ENCODE results near the gene IGSF11. TPM values are rescaled to one million over a fixed set of nuclear protein-coding genes. Genes with fewer than 3 reads are reported as not detected.
"Not testable (repeated sequence)": the region's sequence is repeated elsewhere in the genome, so short reads cannot be mapped to it uniquely, and the experiment has no call there.

IGSF11 gene
- total RNA-seq, 1 donor from 2014 or later: 8.2 TPM

DNA sequence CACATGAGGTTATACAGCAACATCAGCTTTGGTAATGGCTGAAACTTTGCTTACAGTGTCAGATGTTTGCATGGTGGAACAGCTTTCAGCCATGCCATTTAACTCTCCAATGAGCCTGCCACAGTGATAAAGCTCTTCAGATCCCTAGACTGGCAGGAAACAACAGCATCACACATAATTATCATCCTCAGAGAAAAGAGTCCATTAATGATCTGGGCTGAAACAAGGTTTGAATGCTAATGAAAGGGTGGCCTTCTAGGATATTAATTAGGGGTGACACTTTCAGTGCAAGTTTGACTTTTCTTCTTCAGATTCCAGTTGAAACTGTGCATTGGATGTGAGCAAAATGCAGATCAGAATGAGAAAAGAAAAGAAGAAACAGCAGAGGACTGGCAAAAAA is 166.6 kb downstream of the IGSF11 start:
- TF ChIP-seq, protein P1, sequence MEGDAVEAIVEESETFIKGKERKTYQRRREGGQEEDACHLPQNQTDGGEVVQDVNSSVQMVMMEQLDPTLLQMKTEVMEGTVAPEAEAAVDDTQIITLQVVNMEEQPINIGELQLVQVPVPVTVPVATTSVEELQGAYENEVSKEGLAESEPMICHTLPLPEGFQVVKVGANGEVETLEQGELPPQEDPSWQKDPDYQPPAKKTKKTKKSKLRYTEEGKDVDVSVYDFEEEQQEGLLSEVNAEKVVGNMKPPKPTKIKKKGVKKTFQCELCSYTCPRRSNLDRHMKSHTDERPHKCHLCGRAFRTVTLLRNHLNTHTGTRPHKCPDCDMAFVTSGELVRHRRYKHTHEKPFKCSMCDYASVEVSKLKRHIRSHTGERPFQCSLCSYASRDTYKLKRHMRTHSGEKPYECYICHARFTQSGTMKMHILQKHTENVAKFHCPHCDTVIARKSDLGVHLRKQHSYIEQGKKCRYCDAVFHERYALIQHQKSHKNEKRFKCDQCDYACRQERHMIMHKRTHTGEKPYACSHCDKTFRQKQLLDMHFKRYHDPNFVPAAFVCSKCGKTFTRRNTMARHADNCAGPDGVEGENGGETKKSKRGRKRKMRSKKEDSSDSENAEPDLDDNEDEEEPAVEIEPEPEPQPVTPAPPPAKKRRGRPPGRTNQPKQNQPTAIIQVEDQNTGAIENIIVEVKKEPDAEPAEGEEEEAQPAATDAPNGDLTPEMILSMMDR (IDR thresholded peaks at IDR 0.05; ENCODE audit: partially characterized antibody, unreplicated experiment): no peak

DNA sequence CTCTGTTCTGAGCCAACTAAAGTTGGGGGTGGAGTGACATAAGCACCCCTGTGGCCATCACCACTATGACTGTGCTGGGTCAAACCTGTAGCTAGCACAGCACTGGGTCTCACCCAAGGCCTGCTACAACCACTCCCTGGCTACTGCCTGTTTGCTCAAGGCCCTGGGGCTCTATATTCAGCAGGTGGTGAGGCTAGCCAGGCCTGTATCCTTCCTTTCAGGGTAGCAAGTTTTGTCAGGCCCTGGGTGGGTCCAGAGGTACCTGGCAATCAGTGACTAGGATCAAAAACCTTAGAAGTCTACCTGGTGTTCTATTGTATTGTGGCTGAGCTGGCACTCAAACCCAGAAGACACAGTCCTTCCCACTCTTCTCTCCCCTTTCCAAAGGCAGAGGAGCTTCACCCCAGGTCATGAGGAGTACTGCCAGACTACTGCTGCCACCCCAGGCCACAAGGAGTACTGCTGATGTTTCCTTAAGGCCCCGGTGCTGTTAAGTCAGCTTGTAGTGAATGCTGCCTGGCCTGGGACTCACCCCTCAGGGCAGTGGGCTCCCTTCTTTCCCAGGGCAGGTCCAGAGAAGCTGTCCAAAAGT is 170.8 kb downstream of the IGSF11 start:
- DNase-seq: no peak
- Mint-ChIP-seq H3K36me3 (ENCODE audit: unreplicated experiment) (peaks cover 5% of the 10 kb centered on the region), H3K9me3 (ENCODE audit: unreplicated experiment) (no peaks in the 10 kb centered on the region), H3K4me1 (ENCODE audit: low read depth, unreplicated experiment) (no peaks in the 10 kb centered on the region), H3K4me3 (ENCODE audit: unreplicated experiment) (no peak overlapping the region), H3K27ac (ENCODE audit: unreplicated experiment) (no peak overlapping the region), H3K27me3 (ENCODE audit: unreplicated experiment) (peaks cover 1% of the 10 kb centered on the region)
- TF ChIP-seq, protein P1 (IDR thresholded peaks at IDR 0.05; ENCODE audit: partially characterized antibody, unreplicated experiment): no peak

More for the DNA sequence above, 166.6 kb downstream of the IGSF11 start:
- Mint-ChIP-seq H3K4me1 (ENCODE audit: low read depth, unreplicated experiment) (no peaks in the 10 kb centered on the region), H3K9me3 (ENCODE audit: unreplicated experiment) (peaks cover 11% of the 10 kb centered on the region), H3K27me3 (ENCODE audit: unreplicated experiment) (peaks cover 3% of the 10 kb centered on the region), H3K36me3 (ENCODE audit: unreplicated experiment) (peaks cover 30% of the 10 kb centered on the region), H3K27ac (ENCODE audit: unreplicated experiment) (no peak overlapping the region), H3K4me3 (ENCODE audit: unreplicated experiment) (no peak overlapping the region)
- DNase-seq: no peak

DNA sequence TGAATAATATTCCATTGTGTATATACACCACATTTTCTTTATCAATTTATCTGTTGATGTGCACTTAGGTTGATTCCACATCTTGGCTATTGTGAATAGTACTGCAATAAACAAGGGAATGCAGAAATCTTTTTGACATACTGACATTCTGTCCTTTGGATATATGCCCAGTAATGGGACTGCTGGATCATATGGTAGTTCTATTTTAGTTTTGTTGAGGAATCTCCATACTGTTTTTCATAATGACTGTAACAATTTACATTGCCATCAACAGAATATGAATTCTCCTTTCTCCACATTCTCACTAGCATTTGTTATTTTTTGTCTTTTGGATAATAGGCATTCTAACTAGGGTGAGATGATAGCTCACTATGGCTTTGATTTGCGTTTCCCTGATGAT is 174.7 kb downstream of the IGSF11 start:
- Mint-ChIP-seq H3K27ac (ENCODE audit: unreplicated experiment) (no peak overlapping the region), H3K4me3 (ENCODE audit: unreplicated experiment) (no peak overlapping the region), H3K4me1 (ENCODE audit: low read depth, unreplicated experiment) (no peaks in the 10 kb centered on the region), H3K9me3 (ENCODE audit: unreplicated experiment) (peaks cover 3% of the 10 kb centered on the region), H3K36me3 (ENCODE audit: unreplicated experiment) (peaks cover 24% of the 10 kb centered on the region), H3K27me3 (ENCODE audit: unreplicated experiment) (peaks cover 1% of the 10 kb centered on the region)
- TF ChIP-seq, protein P1 (IDR thresholded peaks at IDR 0.05; ENCODE audit: partially characterized antibody, unreplicated experiment): no peak
- no peak for DNase-seq

DNA sequence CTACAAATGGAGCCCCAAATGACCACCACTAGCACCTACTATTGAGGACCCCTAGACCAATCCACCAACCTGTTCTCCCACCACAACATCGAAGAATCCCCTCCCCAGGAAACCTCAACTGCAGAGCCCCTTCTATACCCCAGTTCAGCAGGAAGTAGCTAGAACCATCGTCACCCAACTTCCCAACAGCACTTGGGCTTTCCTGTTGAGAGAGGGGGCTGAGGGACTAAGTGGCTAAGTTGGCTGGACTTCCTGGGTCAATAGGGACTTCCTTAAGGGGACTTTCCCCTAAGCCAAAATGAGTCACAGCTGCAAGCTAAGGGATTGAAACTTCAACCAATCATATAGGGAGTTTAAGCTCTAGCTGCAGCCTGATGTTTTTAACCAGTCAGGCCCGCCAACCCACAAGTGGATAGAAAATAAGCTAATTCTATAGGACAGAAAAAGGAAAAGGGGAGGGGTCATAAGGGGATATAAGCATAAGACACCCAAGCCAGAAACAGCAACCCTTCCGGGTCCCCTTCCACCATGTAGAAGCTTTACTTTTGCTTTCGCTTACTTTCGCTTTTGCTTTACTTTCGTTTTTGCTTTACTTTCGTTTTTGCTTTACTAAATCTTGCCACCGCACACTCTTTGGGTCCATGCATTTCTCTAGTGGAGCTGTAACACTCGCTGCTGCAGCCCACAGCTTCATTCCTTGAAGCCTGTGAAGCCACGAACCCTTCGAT is 183.0 kb downstream of the IGSF11 start:
- not testable (repeated sequence) for H3K9me3 Mint-ChIP-seq (ENCODE audit: unreplicated experiment); H3K4me3 Mint-ChIP-seq (ENCODE audit: unreplicated experiment); H3K27ac Mint-ChIP-seq (ENCODE audit: unreplicated experiment); H3K4me1 Mint-ChIP-seq (ENCODE audit: low read depth, unreplicated experiment); H3K27me3 Mint-ChIP-seq (ENCODE audit: unreplicated experiment); DNase-seq
- peaks cover 14% of the 10 kb centered on the region for H3K36me3 Mint-ChIP-seq (ENCODE audit: unreplicated experiment)

DNA sequence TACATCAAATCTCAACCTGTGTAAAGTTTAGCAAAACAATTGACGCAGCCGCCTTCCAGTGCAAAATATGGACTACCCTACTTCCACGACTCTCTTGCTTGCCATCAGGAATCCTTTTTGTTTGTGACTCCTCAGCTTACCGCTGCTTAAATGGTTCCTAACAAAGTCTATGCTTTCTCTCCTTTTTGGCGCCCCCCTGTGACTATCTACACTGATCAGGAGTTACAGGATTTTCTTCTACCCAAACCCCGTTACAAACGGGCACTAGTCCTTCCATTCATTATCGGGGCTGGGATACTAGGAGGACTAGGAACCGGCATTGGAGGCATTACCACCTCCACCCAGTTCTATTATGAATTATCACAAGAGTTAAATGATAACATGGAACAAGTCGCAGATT is 184.0 kb downstream of the IGSF11 start:
- Mint-ChIP-seq H3K27me3 (ENCODE audit: unreplicated experiment) (no peaks in the 10 kb centered on the region), H3K36me3 (ENCODE audit: unreplicated experiment) (peaks cover 9% of the 10 kb centered on the region), H3K27ac (ENCODE audit: unreplicated experiment) (no peak overlapping the region), H3K4me3 (ENCODE audit: unreplicated experiment) (no peak overlapping the region), H3K9me3 (ENCODE audit: unreplicated experiment) (peaks cover 4% of the 10 kb centered on the region), H3K4me1 (ENCODE audit: low read depth, unreplicated experiment) (no peaks in the 10 kb centered on the region)
- TF ChIP-seq, protein P1 (IDR thresholded peaks at IDR 0.05; ENCODE audit: partially characterized antibody, unreplicated experiment): no peak
- DNase-seq: no peak

Other genes starting within 250 kb of the IGSF11 start
- gene TEX55, start 111.3 kb upstream of the IGSF11 start, total RNA-seq (ENCODE audit: unreplicated experiment): not detected
- gene UPK1B, start 138.8 kb upstream of the IGSF11 start, total RNA-seq (ENCODE audit: unreplicated experiment): not detected
- 24.3 TPM for gene B4GALT4, start 206.0 kb upstream of the IGSF11 start, total RNA-seq (ENCODE audit: unreplicated experiment)